HG02642 (cell line): ENCODE results near the gene SLC12A6.

Source experiments
- ATAC-seq: cut with Tn5 transposase; IDR thresholded peaks from one replicate; pipeline ENCODE4 v1.9.1; 2021; ENCODE audit warnings: mild to moderate bottlenecking; ENCODE audit not compliant: unreplicated experiment, poor library complexity

Gene SLC12A6

DNA sequence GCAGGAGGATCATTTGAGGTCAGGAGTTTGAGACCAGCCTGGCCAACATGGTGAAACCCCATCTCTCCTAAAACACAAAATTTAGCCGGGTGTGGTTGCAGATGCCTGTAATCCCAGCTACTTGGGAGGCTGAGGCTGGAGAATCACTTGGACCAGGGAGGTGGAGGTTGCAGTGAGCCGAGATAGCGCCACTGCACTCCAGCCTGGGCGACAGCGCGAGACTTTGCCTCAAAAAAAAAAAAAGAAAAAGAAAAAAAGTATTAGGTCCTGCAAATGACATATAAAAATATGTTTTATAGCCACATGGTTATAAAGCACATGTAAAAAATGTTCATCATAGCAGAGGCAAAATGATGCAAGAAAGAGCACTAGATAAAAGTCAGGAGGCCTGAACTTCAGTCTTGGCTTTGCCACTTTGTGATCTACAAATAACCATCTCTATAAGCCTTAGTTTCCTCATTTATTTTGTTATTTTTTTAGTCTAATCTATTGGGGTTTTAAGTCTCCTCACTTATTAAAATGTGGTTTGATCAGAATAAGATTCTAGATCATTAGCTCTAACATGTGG is 4.9 kb downstream of the SLC12A6 start:
- no peak for ATAC-seq

- no peak for ATAC-seq
Measured at GRCh38 chr15:34331809-34332208, 5.8 kb downstream of the SLC12A6 start.

- ATAC-seq, result no peak
Measured at GRCh38 chr15:34330279-34330678, 7.3 kb downstream of the SLC12A6 start.

DNA sequence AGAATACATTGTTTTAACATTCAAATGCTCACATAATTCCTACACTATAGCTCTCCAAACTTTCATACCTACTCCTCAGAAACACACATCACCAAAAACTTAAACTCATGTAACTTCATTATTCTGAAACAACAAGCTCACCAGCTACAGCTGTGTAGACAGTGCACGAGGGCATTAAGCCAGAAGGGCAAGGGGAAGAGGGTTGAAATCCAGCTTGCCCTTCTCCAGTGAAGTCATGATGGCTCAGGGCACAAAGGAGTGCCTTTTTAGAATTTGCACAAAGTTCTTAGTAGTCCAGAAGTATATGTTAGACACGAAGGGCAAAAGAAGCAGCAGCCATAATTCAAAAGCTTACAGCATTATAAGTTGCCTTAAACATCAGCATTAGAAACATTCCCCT is 8.6 kb downstream of the SLC12A6 start:
- no peak for ATAC-seq

DNA sequence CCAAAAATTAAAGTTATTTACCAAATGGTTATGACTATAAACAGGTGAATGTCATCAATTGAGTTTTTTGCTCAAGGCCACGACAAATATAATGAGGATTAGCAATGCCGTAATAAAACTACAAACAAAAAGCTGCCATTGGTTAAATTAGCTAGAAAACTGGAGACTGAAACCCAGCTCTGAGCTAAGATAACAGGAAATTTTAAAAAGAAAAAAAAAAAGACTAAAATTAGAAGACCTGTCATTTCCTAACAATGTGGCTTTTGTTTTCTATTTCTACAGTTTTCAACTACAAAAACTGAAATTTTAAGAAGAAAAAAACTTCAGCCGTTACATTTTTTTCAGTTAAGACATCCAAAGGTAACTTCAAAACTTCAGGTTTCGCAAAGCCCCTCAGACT is 9.7 kb downstream of the SLC12A6 start:
- ATAC-seq, result no peak

DNA sequence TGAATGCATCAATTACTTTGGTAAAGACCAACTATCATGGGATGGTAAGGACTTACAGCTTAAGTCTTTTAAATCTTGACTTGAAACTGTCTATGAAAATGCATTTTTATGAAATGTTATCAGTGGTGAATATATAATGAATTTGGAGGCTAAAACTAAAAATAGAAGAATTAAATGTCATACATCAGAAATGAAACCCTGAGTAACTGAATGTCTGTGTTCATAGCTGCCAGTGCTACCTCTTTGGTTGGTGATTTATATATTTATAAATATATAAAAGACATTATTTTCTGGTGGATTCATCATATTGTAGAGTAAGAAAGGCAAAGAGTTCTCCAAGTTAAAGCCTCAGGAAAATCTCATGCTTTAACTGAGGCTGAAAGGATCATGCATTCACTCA is 12.2 kb downstream of the SLC12A6 start:
- ATAC-seq, result no peak

- ATAC-seq, result no peak
Measured at GRCh38 chr15:34324933-34325332, 12.6 kb downstream of the SLC12A6 start.

GRCh38 chr15:34323217-34323616 is 14.4 kb downstream of the SLC12A6 start:
- no peak for ATAC-seq

- ATAC-seq, result peak; percentile 86
Measured at GRCh38 chr15:34318277-34319079, 19.1 kb downstream of the SLC12A6 start.

DNA sequence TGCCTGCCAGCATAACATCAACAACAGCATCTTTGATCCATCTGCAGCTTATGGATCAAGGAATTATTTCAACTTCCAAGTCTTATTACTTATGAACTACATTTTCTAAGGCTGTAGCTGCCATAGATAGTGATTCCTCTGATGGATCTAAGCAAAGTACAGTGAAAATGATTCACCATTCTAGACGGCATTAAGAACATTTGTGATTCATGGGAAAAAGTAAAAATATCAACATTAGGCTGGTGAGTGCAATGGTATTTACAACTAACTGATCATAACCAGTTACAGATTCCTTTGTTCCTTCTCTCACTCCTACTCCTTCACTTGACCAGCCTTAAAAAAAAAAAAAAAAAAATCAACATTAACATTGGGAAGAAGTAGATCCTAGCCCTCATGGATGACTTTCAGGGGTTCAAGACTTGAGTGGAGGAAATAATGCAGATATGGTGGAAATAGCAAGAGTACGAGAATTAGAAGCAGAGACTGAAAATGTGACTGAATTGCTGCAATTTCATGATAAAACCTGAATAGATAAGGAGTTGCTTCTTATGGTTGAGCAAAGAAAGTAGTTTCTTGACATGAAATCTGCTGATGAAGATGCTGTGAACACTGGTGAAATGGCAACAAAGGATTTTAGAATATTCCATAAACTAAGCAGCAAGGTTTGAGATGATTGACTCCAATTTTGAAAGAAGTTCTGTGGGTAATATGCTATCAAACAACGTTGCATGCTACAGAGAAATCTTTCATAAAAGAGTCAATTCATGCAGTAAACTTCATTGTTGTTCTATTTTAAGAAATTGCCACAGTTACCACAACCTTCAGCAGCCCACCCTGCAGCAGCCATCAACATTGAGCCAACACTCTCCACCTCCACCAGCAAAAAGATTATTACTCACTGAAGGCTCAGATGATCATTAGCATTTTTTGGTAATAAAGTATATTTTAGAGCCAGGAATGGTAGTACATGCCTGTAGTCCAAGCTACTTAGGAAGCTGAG is 22.8 kb downstream of the SLC12A6 start:
- ATAC-seq, result no peak

DNA sequence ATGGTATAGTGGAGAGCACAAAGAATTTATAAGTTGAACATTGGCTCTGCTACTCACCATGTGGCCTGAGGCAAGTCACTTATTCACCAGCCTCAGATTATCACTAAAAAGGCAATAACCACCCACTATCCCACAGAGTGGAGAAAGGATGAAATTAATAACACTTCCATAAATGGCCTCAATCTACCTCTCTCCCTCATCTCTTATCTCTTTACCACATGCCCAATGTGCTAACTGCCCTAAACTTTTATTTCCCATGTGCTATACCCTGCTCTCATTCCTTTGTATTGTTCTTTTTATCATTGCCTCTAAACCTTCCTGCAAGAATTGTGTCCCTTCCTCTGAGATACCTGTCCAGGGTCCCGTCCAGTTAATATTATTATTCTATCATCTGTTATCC is 26.0 kb downstream of the SLC12A6 start:
- no peak for ATAC-seq

DNA sequence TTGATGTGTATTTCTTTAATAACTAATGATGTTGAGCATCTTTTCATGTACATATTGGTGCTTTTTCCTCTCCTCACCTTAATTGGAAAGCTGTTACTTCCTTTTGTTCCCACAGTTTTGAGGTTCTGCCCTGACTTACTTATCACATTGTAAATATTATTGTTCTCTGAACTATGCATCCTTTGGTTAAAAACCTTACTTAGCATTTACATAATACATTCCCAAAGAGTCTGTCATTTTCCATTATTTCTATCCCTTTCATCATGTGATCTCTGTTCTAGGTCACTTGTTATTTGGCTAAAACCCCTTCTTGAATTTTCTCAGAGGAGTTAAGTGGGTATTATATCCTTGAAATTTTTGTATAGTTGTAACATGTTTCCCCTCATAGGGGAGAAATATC is 33.0 kb downstream of the SLC12A6 start:
- no peak for ATAC-seq

- ATAC-seq, result no peak
Measured at GRCh38 chr15:34301058-34301457, 36.5 kb downstream of the SLC12A6 start.

GRCh38 chr15:34297059-34297458 is 40.5 kb downstream of the SLC12A6 start:
- no peak for ATAC-seq

DNA sequence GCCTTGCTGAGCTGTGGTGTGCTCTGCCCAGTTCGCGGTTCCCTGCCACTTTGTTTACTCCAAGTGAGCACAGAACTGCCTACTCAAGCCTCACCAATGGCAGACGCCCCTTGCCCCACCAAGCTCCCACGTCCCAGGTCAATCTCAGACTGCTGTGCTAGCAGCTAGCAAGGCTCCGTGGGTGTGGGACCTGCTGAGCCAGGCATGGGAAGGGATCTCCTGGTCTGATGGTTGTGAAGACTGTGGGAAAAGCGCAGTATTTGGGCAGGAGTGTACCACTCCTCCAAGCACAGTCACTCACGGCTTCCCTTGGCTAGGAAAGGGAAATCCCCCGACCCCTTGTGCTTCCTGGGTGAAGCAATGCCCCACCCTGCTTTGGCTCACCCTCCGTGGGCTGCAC is 45.0 kb downstream of the SLC12A6 start:
- no peak for ATAC-seq

DNA sequence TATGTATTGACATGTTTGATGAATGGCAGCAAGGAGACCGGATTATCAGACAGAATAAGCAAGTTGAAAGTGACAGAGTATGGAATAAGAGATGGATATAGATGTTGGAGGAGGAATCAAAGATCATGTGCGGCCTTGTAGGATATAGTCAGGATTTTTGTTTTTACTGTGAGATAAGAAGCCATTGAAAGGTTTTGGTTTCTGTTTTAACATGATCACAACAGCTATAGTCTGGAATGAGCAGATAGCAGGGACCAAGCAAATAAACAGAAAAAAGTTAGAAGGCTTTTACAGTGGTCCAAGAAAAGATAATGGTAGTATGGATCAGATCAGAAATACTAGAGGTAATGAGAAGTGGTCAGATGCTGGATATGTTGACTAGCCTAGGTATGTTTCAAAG is 52.6 kb downstream of the SLC12A6 start:
- no peak for ATAC-seq

DNA sequence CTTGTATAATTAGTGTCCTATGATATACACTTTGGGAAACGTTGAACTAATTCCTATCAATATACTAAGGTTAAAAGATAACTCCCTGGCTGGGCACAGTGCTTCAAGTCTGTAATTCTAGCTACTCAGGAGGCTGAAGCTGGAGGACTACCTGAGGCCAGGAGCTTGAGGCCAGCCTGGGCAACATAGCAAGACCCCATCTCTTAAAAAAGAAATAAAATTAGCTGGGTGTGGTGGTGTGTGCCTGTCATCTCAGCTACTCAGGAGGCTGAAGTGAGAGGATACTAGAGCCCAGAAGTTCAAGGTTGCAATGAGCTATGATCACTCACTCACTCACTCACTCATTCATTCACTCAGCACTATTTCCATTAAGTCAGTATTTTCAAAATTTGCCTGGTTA is 55.2 kb downstream of the SLC12A6 start:
- no peak for ATAC-seq

DNA sequence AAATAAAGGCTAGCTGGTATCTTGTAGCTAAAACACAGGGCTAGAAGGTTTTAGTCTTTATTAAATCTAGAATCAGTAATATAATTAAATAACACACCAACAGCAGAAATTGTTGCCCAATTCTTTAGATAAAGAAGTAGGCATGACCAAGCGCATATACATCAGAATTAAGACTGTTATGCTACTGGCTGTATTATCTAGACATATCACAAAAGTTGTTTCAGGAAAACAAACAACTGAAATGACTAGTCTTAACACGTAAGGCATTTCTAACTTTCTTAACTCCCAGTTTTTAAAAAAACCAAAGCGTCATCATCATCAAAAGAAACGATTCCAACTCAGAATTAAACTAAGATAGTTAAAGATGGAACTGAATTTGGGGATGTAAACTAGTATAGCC is 57.4 kb downstream of the SLC12A6 start:
- no peak for ATAC-seq

- ATAC-seq, result no peak
Measured at GRCh38 chr15:34279368-34279767, 58.2 kb downstream of the SLC12A6 start.

DNA sequence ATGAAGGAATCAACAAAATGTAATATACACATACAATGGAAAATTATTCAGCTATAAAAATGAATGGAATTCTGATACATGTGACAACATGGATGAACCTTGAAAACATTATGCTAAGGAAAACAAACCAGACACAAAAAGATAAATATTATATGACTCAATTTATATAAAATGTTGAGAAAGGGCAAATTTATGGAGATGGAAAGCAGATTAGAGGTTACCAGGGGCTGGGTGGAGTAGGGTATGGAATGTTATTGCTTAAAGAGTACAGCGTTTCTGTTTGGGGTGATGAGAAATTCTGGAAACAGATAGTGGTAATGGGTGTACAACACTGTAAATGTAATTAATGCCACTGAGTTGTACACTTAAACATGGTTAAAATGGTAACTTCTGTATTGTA is 61.9 kb downstream of the SLC12A6 start:
- ATAC-seq, result no peak

DNA sequence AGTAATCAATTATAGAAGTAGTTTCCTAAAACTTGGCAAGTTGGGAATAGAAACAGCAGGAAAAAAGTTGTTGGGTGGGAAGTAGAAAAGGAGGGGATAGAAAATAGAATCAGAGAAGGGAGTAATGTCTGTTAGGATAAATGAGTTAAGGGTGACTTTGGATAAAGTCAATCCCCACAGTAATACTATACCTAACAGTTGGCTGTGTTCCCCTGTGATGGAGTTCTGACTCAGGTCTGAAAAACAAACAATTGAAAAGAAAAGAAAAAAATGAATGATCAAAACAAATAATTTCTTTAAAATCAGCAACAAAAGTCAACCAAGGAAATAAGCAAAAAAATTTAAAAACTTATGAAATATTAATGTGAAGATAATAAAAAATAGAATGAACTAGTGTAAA is 62.4 kb downstream of the SLC12A6 start:
- ATAC-seq, result no peak
